SK-N-SH (cell line): ENCODE measurements around the gene PADI2. TPM values are rescaled to one million over a fixed set of nuclear protein-coding genes. Genes with fewer than 3 reads are reported as not detected.

Experiments used
- CTCF ChIA-PET: fragments of 300-600, 350-600 bp; formaldehyde crosslinking; extraction: SDS; loops from one replicate; lab custom pipeline; 2021; lab: Yijun Ruan, JAX
- POLR2A ChIA-PET: fragments of 350-600 bp; sonication (Branson Sonifier 250); formaldehyde crosslinking; extraction: SDS; loops from one replicate; lab custom pipeline; 2020; ENCODE audit warnings: antibody characterized with exemption, inconsistent platforms; lab: Yijun Ruan, JAX
- DNase-seq: peaks from one replicate; pipeline ENCODE4 v3.0.0; 2012
- H2AFZ ChIP-seq: fragments of 200-600 bp; sonication (generic); 2 replicates; pipeline ENCODE4 v1.8.1; 2016; ENCODE audit warnings: antibody characterized with exemption, mild to moderate bottlenecking, low read depth
- H3F3A ChIP-seq: fragments of 200-600 bp; sonication (generic); replicated peaks from 2 replicates; pipeline ENCODE3; 2016; ENCODE audit warnings: antibody characterized with exemption, mild to moderate bottlenecking; ENCODE audit not compliant: insufficient read depth
- H3K27ac ChIP-seq, 2 experiments: fragments of 200-500 bp in 1 of 2; fragments of 200-600 bp in 1 of 2; sonication (Bioruptor generic) in 1 of 2; sonication (generic), shearing (Covaris generic) in 1 of 2; 2 replicates each; pipeline versions ENCODE4 v1.5.1 to v1.6.1; 2014 to 2016; ENCODE audit warnings: low read depth in 2 of 2, inconsistent platforms in 1 of 2, low read length in 1 of 2, mild to moderate bottlenecking in 1 of 2, mixed read lengths in 1 of 2
- H3K27me3 ChIP-seq: fragments of 200-600 bp; sonication (generic), shearing (Covaris generic); 2 replicates; pipeline ENCODE4 v1.6.1; 2016; ENCODE audit warnings: mixed run types; ENCODE audit not compliant: insufficient read depth
- H3K36me3 ChIP-seq, 2 experiments: fragments of 200-500 bp in 1 of 2; fragments of 200-600 bp in 1 of 2; sonication (Bioruptor generic) in 1 of 2; sonication (generic) in 1 of 2; replicated peaks in 1 of 2; 2 replicates each; pipeline versions ENCODE3 to v1.5.1; 2014 to 2016; ENCODE audit warnings: low read length in 1 of 2, mild to moderate bottlenecking in 1 of 2; ENCODE audit not compliant: insufficient read depth in 2 of 2, control insufficient read depth in 1 of 2
- H3K4me1 ChIP-seq, 2 experiments: fragments of 200-500 bp in 1 of 2; fragments of 200-600 bp in 1 of 2; sonication (Bioruptor generic) in 1 of 2; sonication (generic), shearing (Covaris generic) in 1 of 2; 2 replicates each; pipeline versions ENCODE4 v1.5.1 to v1.6.1; 2014 to 2016; ENCODE audit warnings: low read depth in 1 of 2, low read length in 1 of 2, mixed run types in 1 of 2; ENCODE audit not compliant: insufficient read depth in 2 of 2, control insufficient read depth in 1 of 2
- H3K4me2 ChIP-seq: fragments of 200-600 bp; sonication (generic), shearing (Covaris generic); 2 replicates; pipeline ENCODE4 v1.6.1; 2017; ENCODE audit warnings: mixed run types
- H3K4me3 ChIP-seq, 2 experiments: fragments of 200-500 bp in 1 of 2; fragments of 200-600 bp in 1 of 2; sonication (Bioruptor generic) in 1 of 2; sonication (generic), shearing (Covaris generic) in 1 of 2; 2 replicates each; pipeline versions ENCODE4 v1.5.1 to v1.8.1; 2014 to 2016; ENCODE audit warnings: low read depth in 2 of 2, inconsistent platforms in 1 of 2, low read length in 1 of 2, mild to moderate bottlenecking in 1 of 2, mixed read lengths in 1 of 2, moderate library complexity in 1 of 2
- H3K79me2 ChIP-seq: fragments of 200-600 bp; sonication (generic); 2 replicates; pipeline ENCODE4 v1.8.1; 2017; ENCODE audit warnings: mild to moderate bottlenecking; ENCODE audit not compliant: insufficient read depth
- H3K9ac ChIP-seq: fragments of 200-600 bp; sonication (generic); 2 replicates; pipeline ENCODE4 v1.6.1; 2017; ENCODE audit warnings: mixed run types
- H3K9me2 ChIP-seq: fragments of 200-600 bp; sonication (generic); 2 replicates; pipeline ENCODE4 v1.6.1; 2017; ENCODE audit warnings: mixed run types
- H3K9me3 ChIP-seq: fragments of 200-600 bp; sonication (generic); 2 replicates; pipeline ENCODE4 v1.6.1; 2017; ENCODE audit warnings: mixed run types, mild to moderate bottlenecking, moderate library complexity
- H4K20me1 ChIP-seq: fragments of 200-600 bp; sonication (generic); 2 replicates; pipeline ENCODE4 v1.6.1; 2017; ENCODE audit warnings: mild to moderate bottlenecking, mixed run types; ENCODE audit not compliant: insufficient read depth
- CHD2 ChIP-seq: fragments of 150-350 bp; IDR thresholded peaks from 2 replicates; pipeline ENCODE4 v1.6.1; 2018; ENCODE audit warnings: low read length; ENCODE audit not compliant: partially characterized antibody
- ELF1 ChIP-seq: IDR thresholded peaks from 2 replicates; pipeline ENCODE4 v1.4.0; 2012
- FOSL2 ChIP-seq: IDR thresholded peaks from 2 replicates; pipeline ENCODE4 v1.4.0; 2012; ENCODE audit warnings: low read depth, mild to moderate bottlenecking, moderate library complexity, borderline replicate concordance
- MXI1 ChIP-seq: IDR thresholded peaks from 2 replicates; pipeline ENCODE4 v1.6.1; 2012; ENCODE audit warnings: mild to moderate bottlenecking, low read depth, low read length, improper control_type of control experiment
- NRF1 ChIP-seq: IDR thresholded peaks from 2 replicates; pipeline ENCODE4 v1.6.1; 2012; ENCODE audit warnings: low read depth, mild to moderate bottlenecking, low read length
- RAD21 ChIP-seq: IDR thresholded peaks from 2 replicates; pipeline ENCODE4 v1.6.1; 2012; ENCODE audit warnings: mild to moderate bottlenecking, low read length
- RCOR1 ChIP-seq: fragments of 150-350 bp; IDR thresholded peaks from 2 replicates; pipeline ENCODE4 v1.6.1; 2017; ENCODE audit warnings: antibody characterized with exemption, low read length
- REST ChIP-seq: IDR thresholded peaks from 2 replicates; pipeline ENCODE4 v1.6.1; 2012; ENCODE audit warnings: mild to moderate bottlenecking, low read depth, low read length, moderate library complexity
- RFX5 ChIP-seq: IDR thresholded peaks from 2 replicates; pipeline ENCODE4 v1.6.1; 2012; ENCODE audit warnings: mild to moderate bottlenecking, improper control_type of control experiment, low read length
- SIN3A ChIP-seq: IDR thresholded peaks from 2 replicates; pipeline ENCODE4 v1.6.1; 2012; ENCODE audit warnings: low read depth, mild to moderate bottlenecking, low read length, moderate library complexity, borderline replicate concordance
- WGBS: methylation state at CpG from one replicate; pipeline ENCODE4 v1.1.6; 2017; ENCODE audit warnings: low lambda C conversion rate; 5-methylcytosine and 5-hydroxymethylcytosine counted together
- polyA plus RNA-seq, 3 experiments: library from polyadenylated mRNA; depleted of rRNA; stranded (reverse); fragments of >200 nt; gene quantifications; 2 replicates each; pipeline ENCODE4 v1.2.3, GENCODE V29; 2012

The PADI2 gene
- polyA plus RNA-seq, 1 of the 3 experiments (the other 2 are of a cell fraction): 0.58 TPM

GRCh38 chr1:17163789-17164666 lies 44.8 kb upstream of the PADI2 start:
- 77% methylated on average over 16 of the region's 16 CpGs for WGBS
- H3K9ac ChIP-seq: no peak overlapping the region
- no peak overlapping the region for H2AFZ ChIP-seq

DNA sequence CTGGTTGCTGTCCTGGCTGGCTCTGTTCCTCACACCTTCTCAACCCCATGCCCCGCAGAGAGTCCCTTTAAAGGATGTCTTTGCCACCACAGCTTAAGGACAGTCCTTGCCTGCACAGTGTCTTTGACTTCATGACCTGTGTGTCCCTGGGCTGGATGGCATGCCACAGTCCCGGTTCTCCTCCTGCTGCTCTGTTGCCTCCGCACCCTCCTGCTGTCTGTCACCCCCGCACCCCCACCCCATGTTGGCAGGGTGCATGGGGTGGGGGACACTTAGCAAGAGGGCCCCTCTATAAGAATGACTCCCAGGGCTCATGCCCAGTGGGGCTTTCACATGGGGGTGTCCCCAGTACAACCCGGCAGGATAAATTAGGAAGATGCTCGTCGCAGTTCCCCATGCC lies 44.1 kb upstream of the PADI2 start:
- Histone ChIP-seq H3K4me3 (no peak overlapping the region), H3K27me3 (no peaks in the 10 kb centered on the region), H3K9me3 (no peaks in the 10 kb centered on the region), H3K9ac (no peak overlapping the region), H2AFZ (no peak overlapping the region), H4K20me1 (no peaks in the 10 kb centered on the region), H3K9me2 (no peaks in the 10 kb centered on the region), H3K4me2 (no peak overlapping the region), H3K27ac (no peak overlapping the region), H3K79me2 (no peaks in the 10 kb centered on the region), H3K36me3 (no peaks in the 10 kb centered on the region), H3K4me1 (peaks cover 3 to 6% of the 10 kb centered on the region in 2 experiments; a peak in 3 of 4 replicates), H3F3A (peaks cover 13% of the 10 kb centered on the region)
- ChIA-PET CTCF (no interaction called here), POLR2A (no interaction called here)
- DNase-seq: no peak
- 94% methylated on average over 7 of the region's 7 CpGs for WGBS
- TF ChIP-seq RCOR1: no peak
- no peak for TF ChIP-seq MXI1
- no peak for TF ChIP-seq SIN3A
- no peak for TF ChIP-seq CHD2
- no peak for TF ChIP-seq RAD21
- no peak for TF ChIP-seq REST
- no peak for TF ChIP-seq RFX5
- no peak for TF ChIP-seq FOSL2
- no peak for TF ChIP-seq ELF1
- TF ChIP-seq NRF1: no peak

More at GRCh38 chr1:17163789-17164666, 44.8 kb upstream of the PADI2 start:
- Histone ChIP-seq H3K4me2 (no peak overlapping the region), H3K9me2 (no peaks in the 10 kb centered on the region), H3F3A (peaks cover 19% of the 10 kb centered on the region), H4K20me1 (no peaks in the 10 kb centered on the region), H3K27ac (no peak overlapping the region), H3K27me3 (no peaks in the 10 kb centered on the region), H3K4me1 (peaks cover 7 to 9% of the 10 kb centered on the region in 2 experiments; a peak in 3 of 4 replicates), H3K79me2 (no peaks in the 10 kb centered on the region), H3K4me3 (no peak overlapping the region), H3K36me3 (no peaks in the 10 kb centered on the region), H3K9me3 (no peaks in the 10 kb centered on the region)
- TF ChIP-seq ELF1 (no peak), CHD2 (no peak), RCOR1 (no peak), RAD21 (no peak)
- ChIA-PET CTCF (interaction anchor here (1.1 to 2.2 kb wide), 4 partner anchors 12 to 173 kb away, joined by 3 to 5 read pairs (median 4); no protein-coding TSS in a partner anchor), POLR2A (no interaction called here)
- no peak for DNase-seq
